ENCODE results near the gene ALG10B.
"Not testable (repeated sequence)": the region's sequence is repeated elsewhere in the genome, so short reads cannot be mapped to it uniquely, and the experiment has no call there.

ALG10B gene

GRCh38 chr12:38316391-38317129 is at the start of gene ALG10B:
TSS of gene ALG10B (plus strand) at chr12:38316774. CDS start at chr12:38316894, 120 bp downstream.
- peak; percentile 86 for DNase-seq (ENCODE audit: low read depth)

- DNase-seq (ENCODE audit: low read depth) = no peak
These were observed 48.0 kb upstream of the ALG10B start for GRCh38 chr12:38268612-38269011.

- no peak for DNase-seq (ENCODE audit: low read depth)
These were observed 46.7 kb upstream of the ALG10B start for GRCh38 chr12:38269897-38270296.

- no peak for DNase-seq (ENCODE audit: low read depth)
These were observed 36.8 kb upstream of the ALG10B start for GRCh38 chr12:38279756-38280155.

- DNase-seq (ENCODE audit: low read depth) = no peak
These were observed 33.7 kb upstream of the ALG10B start for GRCh38 chr12:38282886-38283285.

- DNase-seq (ENCODE audit: low read depth) = no peak
These were observed 27.2 kb upstream of the ALG10B start for GRCh38 chr12:38289396-38289795.

- no peak for DNase-seq (ENCODE audit: low read depth)
These were observed 25.4 kb upstream of the ALG10B start for GRCh38 chr12:38291160-38291559.

- not testable (repeated sequence) for DNase-seq (ENCODE audit: low read depth)
These were observed 13.6 kb upstream of the ALG10B start for GRCh38 chr12:38302972-38303371.

- not testable (repeated sequence) for DNase-seq (ENCODE audit: low read depth)
These were observed 5.4 kb downstream of the ALG10B start for GRCh38 chr12:38321966-38322365.

GRCh38 chr12:38324912-38325311 is 8.3 kb downstream of the ALG10B start:
- DNase-seq (ENCODE audit: low read depth) = no peak

GRCh38 chr12:38327356-38327755 is 10.8 kb downstream of the ALG10B start:
- DNase-seq (ENCODE audit: low read depth) = no peak

- DNase-seq (ENCODE audit: low read depth) = no peak
These were observed 11.8 kb downstream of the ALG10B start for GRCh38 chr12:38328306-38328895.

- DNase-seq (ENCODE audit: low read depth) = not testable (repeated sequence)
These were observed 13.8 kb downstream of the ALG10B start for GRCh38 chr12:38330414-38330813.

- no peak for DNase-seq (ENCODE audit: low read depth)
These were observed 16.2 kb downstream of the ALG10B start for GRCh38 chr12:38332814-38333213.

GRCh38 chr12:38342444-38342843 is 25.9 kb downstream of the ALG10B start:
- no peak for DNase-seq (ENCODE audit: low read depth)

GRCh38 chr12:38343256-38343655 is 26.7 kb downstream of the ALG10B start:
- DNase-seq (ENCODE audit: low read depth) = not testable (repeated sequence)

GRCh38 chr12:38343916-38344315 is 27.3 kb downstream of the ALG10B start:
- DNase-seq (ENCODE audit: low read depth) = not testable (repeated sequence)

GRCh38 chr12:38350342-38351174 is 34.0 kb downstream of the ALG10B start:
- DNase-seq (ENCODE audit: low read depth) = no peak

- not testable (repeated sequence) for DNase-seq (ENCODE audit: low read depth)
These were observed 34.6 kb downstream of the ALG10B start for GRCh38 chr12:38351175-38351508.

- no peak for DNase-seq (ENCODE audit: low read depth)
These were observed 50.9 kb downstream of the ALG10B start for GRCh38 chr12:38367506-38367905.

GRCh38 chr12:38370311-38370710 is 53.7 kb downstream of the ALG10B start:
- no peak for DNase-seq (ENCODE audit: low read depth)

GRCh38 chr12:38373784-38374183 is 57.2 kb downstream of the ALG10B start:
- no peak for DNase-seq (ENCODE audit: low read depth)

GRCh38 chr12:38374751-38375150 is 58.2 kb downstream of the ALG10B start:
- no peak for DNase-seq (ENCODE audit: low read depth)
